Right kidney (tissue), 9 donors: ENCODE results near the gene CALML5.

Experiments used
- DNase-seq: peaks from one replicate; pipeline ENCODE4 v3.0.0-alpha.2; 2016
- long read RNA-seq, 8 donors: transcript quantifications; one replicate each; lab custom pipeline, GENCODE V29; 2026

Gene CALML5
- long read RNA-seq, donor 1: 0 reads
- long read RNA-seq, donor 2: 0 reads
- long read RNA-seq, donor 3: 0 reads
- long read RNA-seq, donor 4: 0 reads
- long read RNA-seq, donor 5: 0 reads
- long read RNA-seq, donor 6: 0 reads
- long read RNA-seq, donor 7: 0 reads
- long read RNA-seq, donor 8: 0 reads

GRCh38 chr10:5499493-5500140, at the start of gene CALML5:
TSS of gene CALML5 (minus strand) at chr10:5499570. CDS start at chr10:5499438, 132 bp downstream.
- no peak for DNase-seq

DNA sequence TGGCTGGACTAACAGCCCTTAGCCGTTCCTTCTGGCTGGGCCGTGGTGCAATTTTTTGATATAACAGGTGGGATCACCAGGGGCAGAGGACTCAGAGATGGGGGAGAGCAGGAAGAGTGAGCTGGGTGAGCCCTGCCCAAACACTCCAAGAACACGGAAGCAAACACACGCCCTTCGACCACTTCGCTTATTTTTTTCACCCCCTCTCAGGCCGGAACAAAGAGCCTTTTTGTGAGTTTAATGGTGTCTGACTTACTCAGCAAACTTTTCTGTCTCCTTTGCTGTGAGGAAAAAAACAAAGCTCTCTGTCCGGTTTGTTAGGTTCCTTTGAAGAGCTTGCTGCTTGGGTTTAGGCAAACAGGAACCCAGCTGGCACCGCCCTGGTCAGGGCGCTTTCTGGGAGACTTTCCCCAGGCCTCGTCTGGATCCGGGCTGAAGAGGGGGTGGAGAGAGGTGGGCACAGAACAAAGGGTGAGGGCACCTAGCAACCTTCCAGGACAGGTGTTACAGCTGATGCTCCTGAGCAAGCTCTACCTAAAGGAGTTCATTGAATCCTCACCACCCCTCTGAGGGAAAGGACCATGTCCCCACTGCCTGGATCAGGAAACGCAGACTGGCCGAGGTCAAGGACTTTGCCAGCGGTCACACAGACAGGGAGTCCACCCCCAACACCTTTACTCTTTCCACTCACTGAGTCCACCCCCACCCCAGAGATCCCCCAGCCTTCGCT, 48.7 kb upstream of the CALML5 start:
- peak; percentile 56 for DNase-seq

GRCh38 chr10:5547681-5547930, 48.2 kb upstream of the CALML5 start:
- DNase-seq: no peak

- DNase-seq: no peak
These were observed 47.7 kb upstream of the CALML5 start for GRCh38 chr10:5546891-5547680.

DNA sequence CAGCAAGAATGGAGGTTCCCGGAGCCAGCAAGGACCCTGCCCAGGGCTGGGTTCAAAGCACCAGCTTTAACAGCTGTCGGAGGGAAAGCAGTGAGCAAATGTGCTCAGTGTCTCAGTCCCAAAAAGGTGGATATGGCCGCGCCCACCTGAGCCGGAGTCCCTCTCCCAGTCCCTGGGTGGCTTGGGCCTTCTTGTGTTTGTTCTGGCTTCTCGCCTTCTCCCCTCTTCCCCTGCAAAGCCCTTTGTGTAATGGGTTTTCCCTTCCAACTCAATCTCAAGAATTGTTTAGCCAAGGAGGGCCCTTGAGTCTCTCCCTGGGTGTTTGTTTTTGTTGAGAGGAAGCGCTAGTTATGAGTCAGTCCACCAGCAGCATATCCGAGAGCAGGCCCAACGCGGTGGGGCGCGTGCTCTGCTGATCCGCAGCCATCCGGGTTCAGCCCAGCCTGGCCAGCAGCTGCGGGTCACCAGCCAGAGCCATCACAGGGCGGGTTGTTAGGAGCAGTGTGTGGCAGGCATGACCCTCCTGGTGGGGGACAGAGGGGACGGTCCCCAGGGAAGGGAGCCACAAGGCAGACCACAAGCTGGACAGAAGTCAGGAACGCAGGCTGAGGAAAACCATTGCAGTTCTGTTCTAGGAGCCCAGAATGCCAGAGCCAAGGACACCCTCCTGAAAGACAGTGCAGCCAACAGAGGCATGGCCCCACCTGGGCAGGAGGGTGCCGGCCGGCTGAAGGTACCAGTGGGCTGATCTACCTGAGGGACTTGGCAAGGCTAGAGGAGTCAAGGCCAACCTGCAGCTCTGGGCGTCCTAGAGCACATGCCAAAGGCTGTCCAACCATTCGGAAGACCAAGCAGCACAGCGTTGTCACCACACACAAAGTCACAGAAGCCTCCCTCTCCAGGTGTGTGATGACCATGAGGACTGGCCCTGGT, 46.7 kb upstream of the CALML5 start:
- DNase-seq: no peak

GRCh38 chr10:5545426-5545777, 46.0 kb upstream of the CALML5 start:
- DNase-seq: no peak

- no peak for DNase-seq
These were observed 45.6 kb upstream of the CALML5 start for GRCh38 chr10:5545011-5545410.

DNA sequence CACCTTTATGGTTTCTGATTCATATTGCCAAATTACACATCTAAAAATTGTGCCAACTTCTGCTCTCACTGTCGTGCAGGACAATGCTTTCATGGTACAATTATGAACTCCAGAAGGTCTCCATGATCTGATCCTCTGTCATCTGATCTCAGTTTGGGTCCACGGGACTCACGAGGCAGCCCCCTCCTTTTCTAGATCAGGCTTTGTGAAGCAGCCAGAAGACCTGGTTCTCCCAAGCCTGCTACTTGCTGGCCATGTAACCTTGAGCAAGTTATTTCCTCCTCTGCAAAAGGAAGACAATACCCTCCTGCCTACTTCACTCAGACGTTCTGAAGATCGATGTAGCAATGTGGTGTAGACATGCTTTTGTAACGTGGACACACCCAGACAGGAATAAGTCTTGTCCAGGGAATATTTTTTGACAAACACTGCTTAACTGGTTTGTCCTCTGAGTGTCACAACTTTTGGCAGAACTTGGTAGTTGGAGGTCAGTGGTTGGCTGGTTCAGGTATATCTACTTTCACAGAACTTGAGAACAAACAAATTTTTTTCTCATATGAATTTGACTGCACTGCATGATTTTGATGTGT, 44.9 kb upstream of the CALML5 start:
- no peak for DNase-seq

DNA sequence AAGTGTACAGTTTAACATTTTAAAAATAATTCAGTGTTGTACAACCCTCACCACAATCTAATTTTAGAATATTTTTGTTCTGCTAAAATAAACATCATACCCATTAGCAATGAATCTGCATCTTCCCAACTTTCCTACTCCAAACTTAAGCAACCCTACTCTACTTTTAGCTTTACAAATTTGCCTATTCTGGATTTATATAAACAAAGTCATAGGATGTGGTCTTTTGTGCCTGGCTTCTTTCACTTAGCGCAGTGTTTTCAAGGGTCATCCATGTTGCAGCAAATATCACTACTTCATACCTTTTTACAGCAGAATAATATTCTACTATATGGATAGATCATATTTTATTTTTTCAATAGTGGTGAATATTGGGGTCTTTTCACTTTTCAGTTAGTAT, 44.3 kb upstream of the CALML5 start:
- no peak for DNase-seq

- DNase-seq: no peak
These were observed 42.7 kb upstream of the CALML5 start for GRCh38 chr10:5542100-5542499.

DNA sequence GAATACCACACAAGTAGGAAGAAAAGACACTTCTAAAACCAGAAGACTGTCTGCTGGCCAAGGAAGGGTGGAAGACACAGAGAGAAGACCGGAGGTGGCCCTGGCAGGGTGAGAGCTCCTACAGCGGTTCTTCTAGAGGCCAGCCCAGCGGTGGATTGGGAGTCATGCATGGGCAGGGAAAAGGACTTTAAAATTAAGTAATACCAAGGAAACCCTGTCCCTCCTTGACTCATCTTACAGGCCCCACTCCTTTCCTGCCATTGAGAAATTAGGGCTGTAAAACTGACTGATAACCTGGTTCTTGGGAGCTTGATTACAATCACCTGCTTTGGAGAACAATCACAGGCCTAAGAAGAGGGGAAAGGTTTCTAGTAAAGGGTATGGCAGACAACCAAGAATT, 41.5 kb upstream of the CALML5 start:
- no peak for DNase-seq

DNA sequence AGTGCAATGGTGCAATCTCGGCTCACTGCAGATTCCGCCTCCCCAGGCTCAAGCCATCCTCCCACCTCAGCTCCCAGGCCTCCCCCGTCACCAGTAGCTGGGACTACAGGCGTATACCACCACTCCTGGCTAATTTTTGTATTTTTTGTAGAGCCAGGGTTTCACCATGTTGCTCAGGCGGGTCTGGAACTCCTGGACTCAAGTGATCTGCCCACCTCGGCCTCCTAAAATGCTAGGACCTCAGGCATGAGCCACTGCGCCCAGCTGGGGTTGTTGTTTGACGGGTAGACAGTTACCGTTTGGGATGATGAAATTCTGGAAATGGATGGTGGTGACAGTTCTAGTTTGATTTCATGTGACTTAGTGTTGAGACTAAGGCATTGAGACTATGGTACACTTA, 40.7 kb upstream of the CALML5 start:
- no peak for DNase-seq

GRCh38 chr10:5538892-5539651, 39.7 kb upstream of the CALML5 start:
- no peak for DNase-seq

DNA sequence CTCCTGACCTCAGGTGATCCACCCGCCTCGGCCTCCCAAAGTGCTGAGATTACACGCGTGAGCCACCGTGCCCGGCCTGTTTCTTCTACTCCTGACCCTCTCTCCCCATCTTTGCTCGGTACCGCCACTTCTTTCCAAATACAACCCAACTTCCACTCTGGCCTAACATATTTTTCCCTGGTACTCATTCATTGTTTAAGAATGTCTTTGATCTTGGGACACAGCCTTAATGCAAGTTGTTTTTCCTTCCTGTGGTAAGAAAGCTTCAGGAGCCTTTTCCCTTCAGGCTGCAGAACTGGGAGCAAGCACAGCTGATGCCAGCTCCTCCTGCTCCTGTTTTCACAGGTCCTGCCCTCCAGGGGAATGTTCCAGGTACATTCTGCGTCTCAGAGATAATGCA, 39.1 kb upstream of the CALML5 start:
- no peak for DNase-seq

- DNase-seq: no peak
These were observed 38.3 kb upstream of the CALML5 start for GRCh38 chr10:5537684-5538083.

DNA sequence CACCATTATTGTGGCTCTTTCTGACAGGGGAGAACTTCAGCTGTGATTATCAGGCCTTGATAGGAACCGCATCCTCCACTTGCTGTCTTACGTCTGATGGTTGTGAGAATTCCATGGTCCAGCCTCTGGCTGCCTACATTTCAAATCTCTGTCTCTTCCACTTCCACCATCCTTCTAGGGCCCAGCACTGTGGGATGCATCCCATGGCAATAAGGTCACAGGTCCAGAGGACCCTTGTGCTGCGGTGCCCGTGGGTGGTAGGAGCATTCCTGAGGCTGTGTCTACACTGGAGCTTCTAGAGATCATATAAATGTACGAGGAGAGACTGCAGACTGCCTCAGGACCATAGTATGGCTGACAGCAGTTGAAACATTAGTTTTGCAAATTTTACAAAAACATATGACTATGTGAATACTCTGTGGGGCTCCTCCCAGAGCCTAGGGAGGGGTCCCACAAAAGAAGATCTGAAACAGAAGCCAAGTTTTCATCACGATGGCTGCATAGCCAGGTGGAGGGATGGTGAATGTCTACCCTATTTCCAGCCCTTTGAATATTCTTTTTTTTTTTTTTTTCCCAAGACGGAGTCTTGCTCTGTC, 37.2 kb upstream of the CALML5 start:
- DNase-seq: no peak

DNA sequence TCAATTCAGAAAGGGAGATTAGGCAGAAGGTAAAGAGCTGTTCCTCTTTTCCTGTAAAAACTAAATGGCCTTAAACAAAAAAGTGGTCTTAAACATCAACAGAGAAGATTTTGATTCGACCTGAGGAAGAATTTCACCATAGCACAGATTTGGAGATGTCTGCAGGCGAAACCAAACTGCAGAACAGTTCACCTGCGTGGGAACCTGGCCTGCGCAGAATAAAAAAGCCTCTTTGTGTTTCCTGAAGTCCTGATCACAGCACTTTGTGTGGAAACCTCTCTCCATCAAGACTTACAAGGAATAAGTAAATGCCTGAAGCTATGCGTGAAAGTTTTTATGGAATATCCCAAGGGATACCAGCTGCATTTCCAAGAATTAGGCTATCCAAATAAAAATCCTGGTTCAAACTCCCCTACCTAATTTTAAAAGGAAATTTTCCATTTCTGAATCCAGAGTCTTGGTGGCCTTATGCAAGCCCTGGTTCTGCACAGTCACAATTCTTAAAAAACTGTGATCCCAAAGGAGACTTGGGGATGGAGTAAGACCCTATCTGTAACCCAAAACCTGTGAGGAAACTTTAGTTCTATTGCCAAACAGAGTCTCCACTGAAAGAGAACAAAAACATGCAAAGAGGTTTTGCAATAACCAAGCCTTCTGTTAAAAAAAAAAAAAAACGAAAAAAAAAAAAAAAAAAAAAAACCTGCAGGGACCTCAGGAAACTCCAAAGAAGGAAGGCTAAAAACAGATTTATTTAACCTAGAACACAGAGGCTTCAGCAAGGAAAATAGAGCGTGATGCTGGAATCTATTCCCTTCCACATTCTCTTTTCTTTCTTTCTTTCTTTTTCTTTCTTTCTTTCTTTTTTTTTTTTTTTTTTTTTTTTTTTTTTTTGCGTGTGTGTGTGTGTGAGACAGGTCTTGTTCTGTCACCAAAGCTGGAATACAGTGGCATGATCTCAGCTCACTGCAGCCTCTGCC, 35.8 kb upstream of the CALML5 start:
- DNase-seq: no peak

GRCh38 chr10:5534051-5534821, 34.9 kb upstream of the CALML5 start:
- DNase-seq: no peak
